WTC11 (cell line): Measurements from ENCODE around the gene KIAA1671. TPM values are rescaled to one million over a fixed set of nuclear protein-coding genes. Genes with fewer than 3 reads are reported as not detected.

ENCODE experiments used
- CREM ChIP-seq: sonication (generic); formaldehyde crosslinking; IDR thresholded peaks from 2 replicates; pipeline ENCODE4 v1.8.1; 2022; ENCODE audit warnings: mild to moderate bottlenecking, missing genetic modification reagents, moderate library complexity
- ESRRA ChIP-seq: sonication (generic); formaldehyde crosslinking; IDR thresholded peaks from 2 replicates; pipeline ENCODE4 v1.8.1; 2022; ENCODE audit warnings: mild to moderate bottlenecking, missing genetic modification reagents, borderline replicate concordance
- FOXK1 ChIP-seq: sonication (generic); formaldehyde crosslinking; IDR thresholded peaks from 2 replicates; pipeline ENCODE4 v1.8.0; 2022; ENCODE audit warnings: mild to moderate bottlenecking, moderate library complexity, missing genetic modification reagents
- FOXP1 ChIP-seq: sonication (generic); formaldehyde crosslinking; IDR thresholded peaks from 2 replicates; pipeline ENCODE4 v1.8.0; 2022; ENCODE audit warnings: missing genetic modification reagents, mild to moderate bottlenecking, moderate library complexity, borderline replicate concordance
- IRF2 ChIP-seq: sonication (generic); formaldehyde crosslinking; IDR thresholded peaks from 2 replicates; pipeline ENCODE4 v1.8.0; 2022; ENCODE audit warnings: low read depth, missing genetic modification reagents, borderline replicate concordance
- JUN ChIP-seq: sonication (generic); formaldehyde crosslinking; IDR thresholded peaks from 2 replicates; pipeline ENCODE4 v1.8.0; 2023; ENCODE audit warnings: mild to moderate bottlenecking, missing genetic modification reagents
- NR3C1 ChIP-seq: sonication (generic); formaldehyde crosslinking; conservative IDR thresholded peaks from 2 replicates; pipeline ENCODE4 v1.8.1; 2023; ENCODE audit warnings: low read depth, mild to moderate bottlenecking, missing genetic modification reagents
- RORB ChIP-seq: fragments of 250-450 bp; sonication (Bioruptor Pico); IDR thresholded peaks from 2 replicates; pipeline ENCODE4 v1.9.0; 2021; ENCODE audit warnings: mild to moderate bottlenecking
- TCF7 ChIP-seq: sonication (generic); formaldehyde crosslinking; IDR thresholded peaks from 2 replicates; pipeline ENCODE4 v1.8.0; 2022; ENCODE audit warnings: mild to moderate bottlenecking, low read depth, missing genetic modification reagents, moderate library complexity
- TEAD4 ChIP-seq: sonication (generic); formaldehyde crosslinking; IDR thresholded peaks from 2 replicates; pipeline ENCODE4 v1.8.0; 2022; ENCODE audit warnings: mild to moderate bottlenecking, missing genetic modification reagents
- ZNF263 ChIP-seq: sonication (generic); formaldehyde crosslinking; IDR thresholded peaks from 2 replicates; pipeline ENCODE4 v1.8.1; 2022; ENCODE audit warnings: low read depth, mild to moderate bottlenecking, moderate library complexity, missing genetic modification reagents
- ZNF317 ChIP-seq: sonication (generic); formaldehyde crosslinking; IDR thresholded peaks from 2 replicates; pipeline ENCODE4 v1.8.1; 2023; ENCODE audit warnings: low read depth, mild to moderate bottlenecking, moderate library complexity, missing genetic modification reagents, borderline replicate concordance
- ZNF396 ChIP-seq: fragments of 250-450 bp; sonication (Bioruptor Pico); IDR thresholded peaks from 2 replicates; pipeline ENCODE4 v1.8.0; 2021; ENCODE audit warnings: mild to moderate bottlenecking, moderate library complexity, borderline replicate concordance
- ZNF671 ChIP-seq: fragments of 250-450 bp; sonication (Bioruptor Pico); IDR thresholded peaks from 2 replicates; pipeline ENCODE4 v1.8.0; 2021; ENCODE audit warnings: mild to moderate bottlenecking
- total RNA-seq: library from RNA; stranded (reverse); gene quantifications from 3 replicates; pipeline ENCODE4 v1.2.3, GENCODE V29; 2021
- TF ChIP-seq, protein P1 (sequence below): sonication (generic); formaldehyde crosslinking; IDR thresholded peaks from 2 replicates; pipeline ENCODE4 v1.8.1; 2023; ENCODE audit warnings: mild to moderate bottlenecking, missing genetic modification reagents
- TF ChIP-seq, protein P2 (sequence below): sonication (generic); formaldehyde crosslinking; IDR thresholded peaks from 2 replicates; pipeline ENCODE4 v1.8.0; 2022; ENCODE audit warnings: mild to moderate bottlenecking, missing genetic modification reagents
- TF ChIP-seq, protein P3 (sequence below): sonication (generic); formaldehyde crosslinking; IDR thresholded peaks from 2 replicates; pipeline ENCODE4 v1.8.0; 2022; ENCODE audit warnings: missing genetic modification reagents
- TF ChIP-seq, protein P4 (sequence below): sonication (generic); formaldehyde crosslinking; IDR thresholded peaks from 2 replicates; pipeline ENCODE4 v1.8.1; 2023; ENCODE audit warnings: mild to moderate bottlenecking, missing genetic modification reagents, moderate library complexity
- TF ChIP-seq, protein P5 (sequence below): sonication (generic); formaldehyde crosslinking; IDR thresholded peaks from 2 replicates; pipeline ENCODE4 v1.8.1; 2022; ENCODE audit warnings: low read depth, missing genetic modification reagents, borderline replicate concordance
- TF ChIP-seq, protein P6 (sequence below): sonication (generic); formaldehyde crosslinking; conservative IDR thresholded peaks from 2 replicates; pipeline ENCODE4 v1.8.1; 2023; ENCODE audit warnings: mild to moderate bottlenecking, low read depth, missing genetic modification reagents, moderate library complexity
- TF ChIP-seq, protein P7 (sequence below): sonication (generic); formaldehyde crosslinking; IDR thresholded peaks from 2 replicates; pipeline ENCODE4 v1.8.0; 2023; ENCODE audit warnings: mild to moderate bottlenecking, missing genetic modification reagents
- TF ChIP-seq, protein P8 (sequence below): sonication (generic); formaldehyde crosslinking; IDR thresholded peaks from 2 replicates; pipeline ENCODE4 v1.8.0; 2022; ENCODE audit warnings: mild to moderate bottlenecking, missing genetic modification reagents
- TF ChIP-seq, protein P9 (sequence below): sonication (generic); formaldehyde crosslinking; IDR thresholded peaks from 2 replicates; pipeline ENCODE4 v1.8.0; 2022; ENCODE audit warnings: mild to moderate bottlenecking, missing genetic modification reagents

KIAA1671 gene
- total RNA-seq, 1 experiment from 2014 or later: 26.0 TPM

DNA sequence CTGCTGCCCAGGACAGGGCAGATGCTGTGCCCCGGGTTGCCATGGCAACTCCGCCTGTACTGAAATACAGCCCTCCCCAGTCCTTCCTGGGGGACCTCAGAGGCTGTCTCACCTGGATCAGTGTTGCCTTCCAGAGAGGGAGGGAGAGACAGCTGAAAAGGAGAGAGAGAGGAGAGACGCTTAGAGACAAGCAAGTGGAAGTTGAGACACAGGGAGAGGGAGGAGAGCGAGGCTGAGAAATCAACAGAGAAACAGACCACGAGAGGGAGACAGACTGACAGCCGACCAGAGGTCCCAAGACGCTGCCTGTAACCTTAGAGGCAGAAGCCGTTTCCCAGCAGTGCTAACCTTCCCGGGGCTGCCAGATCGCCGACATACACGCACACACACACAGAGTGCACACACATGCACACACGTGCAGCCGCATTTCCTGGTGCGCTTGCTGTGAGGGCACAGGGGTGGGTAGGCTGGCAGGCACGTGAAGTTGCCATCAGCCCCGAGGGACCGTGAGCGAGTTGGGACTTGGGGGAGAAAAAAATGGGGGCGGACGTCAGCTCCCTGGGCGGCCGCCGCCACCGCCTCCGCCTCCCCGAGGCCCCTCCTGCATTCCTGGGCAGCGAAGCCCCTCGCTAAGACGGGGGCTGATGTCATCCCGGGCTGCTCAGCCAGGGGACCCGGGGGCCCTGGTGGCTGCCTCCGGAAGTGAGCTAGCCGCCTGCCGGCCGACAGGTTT is 158.5 kb downstream of the KIAA1671 start (continued):
- TF ChIP-seq ESRRA (CRISPR knock-in tag): no peak
- no peak for TF ChIP-seq RORB (CRISPR knock-in tag)
- TF ChIP-seq, protein P1, sequence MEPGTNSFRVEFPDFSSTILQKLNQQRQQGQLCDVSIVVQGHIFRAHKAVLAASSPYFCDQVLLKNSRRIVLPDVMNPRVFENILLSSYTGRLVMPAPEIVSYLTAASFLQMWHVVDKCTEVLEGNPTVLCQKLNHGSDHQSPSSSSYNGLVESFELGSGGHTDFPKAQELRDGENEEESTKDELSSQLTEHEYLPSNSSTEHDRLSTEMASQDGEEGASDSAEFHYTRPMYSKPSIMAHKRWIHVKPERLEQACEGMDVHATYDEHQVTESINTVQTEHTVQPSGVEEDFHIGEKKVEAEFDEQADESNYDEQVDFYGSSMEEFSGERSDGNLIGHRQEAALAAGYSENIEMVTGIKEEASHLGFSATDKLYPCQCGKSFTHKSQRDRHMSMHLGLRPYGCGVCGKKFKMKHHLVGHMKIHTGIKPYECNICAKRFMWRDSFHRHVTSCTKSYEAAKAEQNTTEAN (CRISPR knock-in tag): no peak
- TF ChIP-seq, protein P2, sequence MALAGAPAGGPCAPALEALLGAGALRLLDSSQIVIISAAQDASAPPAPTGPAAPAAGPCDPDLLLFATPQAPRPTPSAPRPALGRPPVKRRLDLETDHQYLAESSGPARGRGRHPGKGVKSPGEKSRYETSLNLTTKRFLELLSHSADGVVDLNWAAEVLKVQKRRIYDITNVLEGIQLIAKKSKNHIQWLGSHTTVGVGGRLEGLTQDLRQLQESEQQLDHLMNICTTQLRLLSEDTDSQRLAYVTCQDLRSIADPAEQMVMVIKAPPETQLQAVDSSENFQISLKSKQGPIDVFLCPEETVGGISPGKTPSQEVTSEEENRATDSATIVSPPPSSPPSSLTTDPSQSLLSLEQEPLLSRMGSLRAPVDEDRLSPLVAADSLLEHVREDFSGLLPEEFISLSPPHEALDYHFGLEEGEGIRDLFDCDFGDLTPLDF (CRISPR knock-in tag): no peak
- TF ChIP-seq, protein P3, sequence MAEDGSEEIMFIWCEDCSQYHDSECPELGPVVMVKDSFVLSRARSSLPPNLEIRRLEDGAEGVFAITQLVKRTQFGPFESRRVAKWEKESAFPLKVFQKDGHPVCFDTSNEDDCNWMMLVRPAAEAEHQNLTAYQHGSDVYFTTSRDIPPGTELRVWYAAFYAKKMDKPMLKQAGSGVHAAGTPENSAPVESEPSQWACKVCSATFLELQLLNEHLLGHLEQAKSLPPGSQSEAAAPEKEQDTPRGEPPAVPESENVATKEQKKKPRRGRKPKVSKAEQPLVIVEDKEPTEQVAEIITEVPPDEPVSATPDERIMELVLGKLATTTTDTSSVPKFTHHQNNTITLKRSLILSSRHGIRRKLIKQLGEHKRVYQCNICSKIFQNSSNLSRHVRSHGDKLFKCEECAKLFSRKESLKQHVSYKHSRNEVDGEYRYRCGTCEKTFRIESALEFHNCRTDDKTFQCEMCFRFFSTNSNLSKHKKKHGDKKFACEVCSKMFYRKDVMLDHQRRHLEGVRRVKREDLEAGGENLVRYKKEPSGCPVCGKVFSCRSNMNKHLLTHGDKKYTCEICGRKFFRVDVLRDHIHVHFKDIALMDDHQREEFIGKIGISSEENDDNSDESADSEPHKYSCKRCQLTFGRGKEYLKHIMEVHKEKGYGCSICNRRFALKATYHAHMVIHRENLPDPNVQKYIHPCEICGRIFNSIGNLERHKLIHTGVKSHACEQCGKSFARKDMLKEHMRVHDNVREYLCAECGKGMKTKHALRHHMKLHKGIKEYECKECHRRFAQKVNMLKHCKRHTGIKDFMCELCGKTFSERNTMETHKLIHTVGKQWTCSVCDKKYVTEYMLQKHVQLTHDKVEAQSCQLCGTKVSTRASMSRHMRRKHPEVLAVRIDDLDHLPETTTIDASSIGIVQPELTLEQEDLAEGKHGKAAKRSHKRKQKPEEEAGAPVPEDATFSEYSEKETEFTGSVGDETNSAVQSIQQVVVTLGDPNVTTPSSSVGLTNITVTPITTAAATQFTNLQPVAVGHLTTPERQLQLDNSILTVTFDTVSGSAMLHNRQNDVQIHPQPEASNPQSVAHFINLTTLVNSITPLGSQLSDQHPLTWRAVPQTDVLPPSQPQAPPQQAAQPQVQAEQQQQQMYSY: no peak
- TF ChIP-seq, protein P4, sequence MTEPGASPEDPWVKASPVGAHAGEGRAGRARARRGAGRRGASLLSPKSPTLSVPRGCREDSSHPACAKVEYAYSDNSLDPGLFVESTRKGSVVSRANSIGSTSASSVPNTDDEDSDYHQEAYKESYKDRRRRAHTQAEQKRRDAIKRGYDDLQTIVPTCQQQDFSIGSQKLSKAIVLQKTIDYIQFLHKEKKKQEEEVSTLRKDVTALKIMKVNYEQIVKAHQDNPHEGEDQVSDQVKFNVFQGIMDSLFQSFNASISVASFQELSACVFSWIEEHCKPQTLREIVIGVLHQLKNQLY (CRISPR knock-in tag): no peak
- TF ChIP-seq, protein P5, sequence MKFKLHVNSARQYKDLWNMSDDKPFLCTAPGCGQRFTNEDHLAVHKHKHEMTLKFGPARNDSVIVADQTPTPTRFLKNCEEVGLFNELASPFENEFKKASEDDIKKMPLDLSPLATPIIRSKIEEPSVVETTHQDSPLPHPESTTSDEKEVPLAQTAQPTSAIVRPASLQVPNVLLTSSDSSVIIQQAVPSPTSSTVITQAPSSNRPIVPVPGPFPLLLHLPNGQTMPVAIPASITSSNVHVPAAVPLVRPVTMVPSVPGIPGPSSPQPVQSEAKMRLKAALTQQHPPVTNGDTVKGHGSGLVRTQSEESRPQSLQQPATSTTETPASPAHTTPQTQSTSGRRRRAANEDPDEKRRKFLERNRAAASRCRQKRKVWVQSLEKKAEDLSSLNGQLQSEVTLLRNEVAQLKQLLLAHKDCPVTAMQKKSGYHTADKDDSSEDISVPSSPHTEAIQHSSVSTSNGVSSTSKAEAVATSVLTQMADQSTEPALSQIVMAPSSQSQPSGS: no peak
- TF ChIP-seq ZNF396 (CRISPR knock-in tag): no peak
- no peak for TF ChIP-seq JUN (CRISPR knock-in tag)
- peak; percentile 59; the same call in 1 of the 2 replicates for TF ChIP-seq ZNF317 (CRISPR knock-in tag)
- no peak for TF ChIP-seq IRF2 (CRISPR knock-in tag)
- TF ChIP-seq, protein P6, sequence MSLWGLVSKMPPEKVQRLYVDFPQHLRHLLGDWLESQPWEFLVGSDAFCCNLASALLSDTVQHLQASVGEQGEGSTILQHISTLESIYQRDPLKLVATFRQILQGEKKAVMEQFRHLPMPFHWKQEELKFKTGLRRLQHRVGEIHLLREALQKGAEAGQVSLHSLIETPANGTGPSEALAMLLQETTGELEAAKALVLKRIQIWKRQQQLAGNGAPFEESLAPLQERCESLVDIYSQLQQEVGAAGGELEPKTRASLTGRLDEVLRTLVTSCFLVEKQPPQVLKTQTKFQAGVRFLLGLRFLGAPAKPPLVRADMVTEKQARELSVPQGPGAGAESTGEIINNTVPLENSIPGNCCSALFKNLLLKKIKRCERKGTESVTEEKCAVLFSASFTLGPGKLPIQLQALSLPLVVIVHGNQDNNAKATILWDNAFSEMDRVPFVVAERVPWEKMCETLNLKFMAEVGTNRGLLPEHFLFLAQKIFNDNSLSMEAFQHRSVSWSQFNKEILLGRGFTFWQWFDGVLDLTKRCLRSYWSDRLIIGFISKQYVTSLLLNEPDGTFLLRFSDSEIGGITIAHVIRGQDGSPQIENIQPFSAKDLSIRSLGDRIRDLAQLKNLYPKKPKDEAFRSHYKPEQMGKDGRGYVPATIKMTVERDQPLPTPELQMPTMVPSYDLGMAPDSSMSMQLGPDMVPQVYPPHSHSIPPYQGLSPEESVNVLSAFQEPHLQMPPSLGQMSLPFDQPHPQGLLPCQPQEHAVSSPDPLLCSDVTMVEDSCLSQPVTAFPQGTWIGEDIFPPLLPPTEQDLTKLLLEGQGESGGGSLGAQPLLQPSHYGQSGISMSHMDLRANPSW (CRISPR knock-in tag): no peak
- no peak; the same call in 1 of the 2 replicates for TF ChIP-seq FOXP1
- TF ChIP-seq ZNF671 (CRISPR knock-in tag): no peak
- no peak for TF ChIP-seq TEAD4
- TF ChIP-seq, protein P7, sequence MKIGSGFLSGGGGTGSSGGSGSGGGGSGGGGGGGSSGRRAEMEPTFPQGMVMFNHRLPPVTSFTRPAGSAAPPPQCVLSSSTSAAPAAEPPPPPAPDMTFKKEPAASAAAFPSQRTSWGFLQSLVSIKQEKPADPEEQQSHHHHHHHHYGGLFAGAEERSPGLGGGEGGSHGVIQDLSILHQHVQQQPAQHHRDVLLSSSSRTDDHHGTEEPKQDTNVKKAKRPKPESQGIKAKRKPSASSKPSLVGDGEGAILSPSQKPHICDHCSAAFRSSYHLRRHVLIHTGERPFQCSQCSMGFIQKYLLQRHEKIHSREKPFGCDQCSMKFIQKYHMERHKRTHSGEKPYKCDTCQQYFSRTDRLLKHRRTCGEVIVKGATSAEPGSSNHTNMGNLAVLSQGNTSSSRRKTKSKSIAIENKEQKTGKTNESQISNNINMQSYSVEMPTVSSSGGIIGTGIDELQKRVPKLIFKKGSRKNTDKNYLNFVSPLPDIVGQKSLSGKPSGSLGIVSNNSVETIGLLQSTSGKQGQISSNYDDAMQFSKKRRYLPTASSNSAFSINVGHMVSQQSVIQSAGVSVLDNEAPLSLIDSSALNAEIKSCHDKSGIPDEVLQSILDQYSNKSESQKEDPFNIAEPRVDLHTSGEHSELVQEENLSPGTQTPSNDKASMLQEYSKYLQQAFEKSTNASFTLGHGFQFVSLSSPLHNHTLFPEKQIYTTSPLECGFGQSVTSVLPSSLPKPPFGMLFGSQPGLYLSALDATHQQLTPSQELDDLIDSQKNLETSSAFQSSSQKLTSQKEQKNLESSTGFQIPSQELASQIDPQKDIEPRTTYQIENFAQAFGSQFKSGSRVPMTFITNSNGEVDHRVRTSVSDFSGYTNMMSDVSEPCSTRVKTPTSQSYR: no peak
- TF ChIP-seq NR3C1 (CRISPR knock-in tag): no peak
- TF ChIP-seq, protein P8, sequence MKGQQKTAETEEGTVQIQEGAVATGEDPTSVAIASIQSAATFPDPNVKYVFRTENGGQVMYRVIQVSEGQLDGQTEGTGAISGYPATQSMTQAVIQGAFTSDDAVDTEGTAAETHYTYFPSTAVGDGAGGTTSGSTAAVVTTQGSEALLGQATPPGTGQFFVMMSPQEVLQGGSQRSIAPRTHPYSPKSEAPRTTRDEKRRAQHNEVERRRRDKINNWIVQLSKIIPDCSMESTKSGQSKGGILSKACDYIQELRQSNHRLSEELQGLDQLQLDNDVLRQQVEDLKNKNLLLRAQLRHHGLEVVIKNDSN (CRISPR knock-in tag): no peak
- TF ChIP-seq CREM (CRISPR knock-in tag): 0 out of 2 replicates have a peak, but pooled peaks have one; percentile 23
- TF ChIP-seq, protein P9, sequence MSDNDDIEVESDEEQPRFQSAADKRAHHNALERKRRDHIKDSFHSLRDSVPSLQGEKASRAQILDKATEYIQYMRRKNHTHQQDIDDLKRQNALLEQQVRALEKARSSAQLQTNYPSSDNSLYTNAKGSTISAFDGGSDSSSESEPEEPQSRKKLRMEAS (CRISPR knock-in tag): peak; percentile 67
- no peak for TF ChIP-seq ZNF263 (CRISPR knock-in tag)
- TF ChIP-seq FOXK1: peak; percentile 69; the same call in 1 of the 2 replicates
- TF ChIP-seq TCF7 (CRISPR knock-in tag): no peak
